ENCODE results near the gene RBBP6. TPM values are rescaled to one million over a fixed set of nuclear protein-coding genes. Genes with fewer than 3 reads are reported as not detected.

Gene RBBP6
- total and polyA plus RNA-seq, 9 of the 15 experiments (the other 6 are each of a cell fraction or from before 2014, with no cell fraction given): 19.2 to 76.6 (median 42.7) TPM

GRCh38 chr16:24511174-24511573 lies 28.2 kb upstream of the RBBP6 start (continued):
- TF ChIP-seq, protein P1, sequence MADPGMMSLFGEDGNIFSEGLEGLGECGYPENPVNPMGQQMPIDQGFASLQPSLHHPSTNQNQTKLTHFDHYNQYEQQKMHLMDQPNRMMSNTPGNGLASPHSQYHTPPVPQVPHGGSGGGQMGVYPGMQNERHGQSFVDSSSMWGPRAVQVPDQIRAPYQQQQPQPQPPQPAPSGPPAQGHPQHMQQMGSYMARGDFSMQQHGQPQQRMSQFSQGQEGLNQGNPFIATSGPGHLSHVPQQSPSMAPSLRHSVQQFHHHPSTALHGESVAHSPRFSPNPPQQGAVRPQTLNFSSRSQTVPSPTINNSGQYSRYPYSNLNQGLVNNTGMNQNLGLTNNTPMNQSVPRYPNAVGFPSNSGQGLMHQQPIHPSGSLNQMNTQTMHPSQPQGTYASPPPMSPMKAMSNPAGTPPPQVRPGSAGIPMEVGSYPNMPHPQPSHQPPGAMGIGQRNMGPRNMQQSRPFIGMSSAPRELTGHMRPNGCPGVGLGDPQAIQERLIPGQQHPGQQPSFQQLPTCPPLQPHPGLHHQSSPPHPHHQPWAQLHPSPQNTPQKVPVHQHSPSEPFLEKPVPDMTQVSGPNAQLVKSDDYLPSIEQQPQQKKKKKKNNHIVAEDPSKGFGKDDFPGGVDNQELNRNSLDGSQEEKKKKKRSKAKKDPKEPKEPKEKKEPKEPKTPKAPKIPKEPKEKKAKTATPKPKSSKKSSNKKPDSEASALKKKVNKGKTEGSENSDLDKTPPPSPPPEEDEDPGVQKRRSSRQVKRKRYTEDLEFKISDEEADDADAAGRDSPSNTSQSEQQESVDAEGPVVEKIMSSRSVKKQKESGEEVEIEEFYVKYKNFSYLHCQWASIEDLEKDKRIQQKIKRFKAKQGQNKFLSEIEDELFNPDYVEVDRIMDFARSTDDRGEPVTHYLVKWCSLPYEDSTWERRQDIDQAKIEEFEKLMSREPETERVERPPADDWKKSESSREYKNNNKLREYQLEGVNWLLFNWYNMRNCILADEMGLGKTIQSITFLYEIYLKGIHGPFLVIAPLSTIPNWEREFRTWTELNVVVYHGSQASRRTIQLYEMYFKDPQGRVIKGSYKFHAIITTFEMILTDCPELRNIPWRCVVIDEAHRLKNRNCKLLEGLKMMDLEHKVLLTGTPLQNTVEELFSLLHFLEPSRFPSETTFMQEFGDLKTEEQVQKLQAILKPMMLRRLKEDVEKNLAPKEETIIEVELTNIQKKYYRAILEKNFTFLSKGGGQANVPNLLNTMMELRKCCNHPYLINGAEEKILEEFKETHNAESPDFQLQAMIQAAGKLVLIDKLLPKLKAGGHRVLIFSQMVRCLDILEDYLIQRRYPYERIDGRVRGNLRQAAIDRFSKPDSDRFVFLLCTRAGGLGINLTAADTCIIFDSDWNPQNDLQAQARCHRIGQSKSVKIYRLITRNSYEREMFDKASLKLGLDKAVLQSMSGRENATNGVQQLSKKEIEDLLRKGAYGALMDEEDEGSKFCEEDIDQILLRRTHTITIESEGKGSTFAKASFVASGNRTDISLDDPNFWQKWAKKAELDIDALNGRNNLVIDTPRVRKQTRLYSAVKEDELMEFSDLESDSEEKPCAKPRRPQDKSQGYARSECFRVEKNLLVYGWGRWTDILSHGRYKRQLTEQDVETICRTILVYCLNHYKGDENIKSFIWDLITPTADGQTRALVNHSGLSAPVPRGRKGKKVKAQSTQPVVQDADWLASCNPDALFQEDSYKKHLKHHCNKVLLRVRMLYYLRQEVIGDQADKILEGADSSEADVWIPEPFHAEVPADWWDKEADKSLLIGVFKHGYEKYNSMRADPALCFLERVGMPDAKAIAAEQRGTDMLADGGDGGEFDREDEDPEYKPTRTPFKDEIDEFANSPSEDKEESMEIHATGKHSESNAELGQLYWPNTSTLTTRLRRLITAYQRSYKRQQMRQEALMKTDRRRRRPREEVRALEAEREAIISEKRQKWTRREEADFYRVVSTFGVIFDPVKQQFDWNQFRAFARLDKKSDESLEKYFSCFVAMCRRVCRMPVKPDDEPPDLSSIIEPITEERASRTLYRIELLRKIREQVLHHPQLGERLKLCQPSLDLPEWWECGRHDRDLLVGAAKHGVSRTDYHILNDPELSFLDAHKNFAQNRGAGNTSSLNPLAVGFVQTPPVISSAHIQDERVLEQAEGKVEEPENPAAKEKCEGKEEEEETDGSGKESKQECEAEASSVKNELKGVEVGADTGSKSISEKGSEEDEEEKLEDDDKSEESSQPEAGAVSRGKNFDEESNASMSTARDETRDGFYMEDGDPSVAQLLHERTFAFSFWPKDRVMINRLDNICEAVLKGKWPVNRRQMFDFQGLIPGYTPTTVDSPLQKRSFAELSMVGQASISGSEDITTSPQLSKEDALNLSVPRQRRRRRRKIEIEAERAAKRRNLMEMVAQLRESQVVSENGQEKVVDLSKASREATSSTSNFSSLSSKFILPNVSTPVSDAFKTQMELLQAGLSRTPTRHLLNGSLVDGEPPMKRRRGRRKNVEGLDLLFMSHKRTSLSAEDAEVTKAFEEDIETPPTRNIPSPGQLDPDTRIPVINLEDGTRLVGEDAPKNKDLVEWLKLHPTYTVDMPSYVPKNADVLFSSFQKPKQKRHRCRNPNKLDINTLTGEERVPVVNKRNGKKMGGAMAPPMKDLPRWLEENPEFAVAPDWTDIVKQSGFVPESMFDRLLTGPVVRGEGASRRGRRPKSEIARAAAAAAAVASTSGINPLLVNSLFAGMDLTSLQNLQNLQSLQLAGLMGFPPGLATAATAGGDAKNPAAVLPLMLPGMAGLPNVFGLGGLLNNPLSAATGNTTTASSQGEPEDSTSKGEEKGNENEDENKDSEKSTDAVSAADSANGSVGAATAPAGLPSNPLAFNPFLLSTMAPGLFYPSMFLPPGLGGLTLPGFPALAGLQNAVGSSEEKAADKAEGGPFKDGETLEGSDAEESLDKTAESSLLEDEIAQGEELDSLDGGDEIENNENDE (IDR thresholded peaks at IDR 0.05; ENCODE audit: low read depth, low read length): no peak
- TF ChIP-seq GTF2F1 (IDR thresholded peaks at IDR 0.05; ENCODE audit: low read depth, low read length): no peak
- TF ChIP-seq ZNF133 (CRISPR knock-in tag; IDR thresholded peaks at IDR 0.05): 0 out of 2 replicates have a peak, but pooled peaks have one; percentile 18
- TF ChIP-seq PHF21A (IDR thresholded peaks at IDR 0.05; ENCODE audit: borderline replicate concordance, low read depth): no peak
- no peak for TF ChIP-seq NFRKB (IDR thresholded peaks at IDR 0.05; ENCODE audit: low read depth)
- TF ChIP-seq POLR2G (IDR thresholded peaks at IDR 0.05; ENCODE audit: low read depth, low read length): no peak
- TF ChIP-seq ZSCAN32 (CRISPR knock-in tag; IDR thresholded peaks at IDR 0.05): no peak
- no peak for TF ChIP-seq SAFB (IDR thresholded peaks at IDR 0.05; ENCODE audit: borderline replicate concordance, low read depth, low read length)
- no peak for TF ChIP-seq ZFX (CRISPR knock-in tag; IDR thresholded peaks at IDR 0.05)
- TF ChIP-seq KLF16 (IDR thresholded peaks at IDR 0.05): no peak
- TF ChIP-seq ZBTB26 (CRISPR knock-in tag; IDR thresholded peaks at IDR 0.05): no peak
- TF ChIP-seq TAF1 (IDR thresholded peaks at IDR 0.05; ENCODE audit: control insufficient read depth, extremely low read depth, insufficient read depth, low read length, severe bottlenecking): no peak
- peak; percentile 95 for TF ChIP-seq TOE1 (IDR thresholded peaks at IDR 0.05; ENCODE audit: borderline replicate concordance)
- TF ChIP-seq TOE1 (CRISPR knock-in tag; IDR thresholded peaks at IDR 0.05; ENCODE audit: borderline replicate concordance, low read depth): no peak
- TF ChIP-seq ZNF282 (CRISPR knock-in tag; IDR thresholded peaks at IDR 0.05): no peak
- no peak for TF ChIP-seq RBM34 (IDR thresholded peaks at IDR 0.05; ENCODE audit: borderline replicate concordance, insufficient read depth, low read length)
